Chondrocyte (in vitro differentiated cells): ENCODE measurements around the gene ADARB2. TPM values are rescaled to one million over a fixed set of nuclear protein-coding genes. Genes with fewer than 3 reads are reported as not detected.
"Not testable (repeated sequence)": the region's sequence is repeated elsewhere in the genome, so short reads cannot be mapped to it uniquely, and the experiment has no call there.

ENCODE experiments used
- DNase-seq: peaks from one replicate; pipeline ENCODE4 v3.0.0; 2021; ENCODE audit warnings: mixed read lengths, low spot score
- H3K27ac Mint-ChIP-seq: one replicate; pipeline ENCODE4 v1.8.0; 2021; ENCODE audit warnings: mild to moderate bottlenecking, moderate library complexity, mixed read lengths; ENCODE audit not compliant: unreplicated experiment
- H3K27me3 Mint-ChIP-seq: 2 replicates; pipeline ENCODE4 v1.8.0; 2021; ENCODE audit warnings: low read depth, mixed read lengths
- H3K36me3 Mint-ChIP-seq: 2 replicates; pipeline ENCODE4 v1.8.0; 2021; ENCODE audit warnings: low read depth, mixed read lengths
- H3K4me1 Mint-ChIP-seq: 2 replicates; pipeline ENCODE4 v1.8.0; 2021; ENCODE audit warnings: low read depth, mild to moderate bottlenecking, mixed read lengths
- H3K4me3 Mint-ChIP-seq: one replicate; pipeline ENCODE4 v1.8.0; 2021; ENCODE audit warnings: mild to moderate bottlenecking, moderate library complexity, mixed read lengths; ENCODE audit not compliant: unreplicated experiment
- H3K9me3 Mint-ChIP-seq: 2 replicates; pipeline ENCODE4 v1.8.0; 2021; ENCODE audit warnings: low read depth, mixed read lengths
- total RNA-seq: library from RNA; stranded (reverse); gene quantifications from 3 replicates; pipeline ENCODE4 v1.2.1, GENCODE V29; 2021
- TF ChIP-seq, protein P1 (sequence below): fragments of 200-600 bp; sonication (generic); IDR thresholded peaks from 2 replicates; pipeline ENCODE4 v1.5.0; 2021; ENCODE audit warnings: antibody characterized with exemption, mild to moderate bottlenecking, moderate library complexity

Gene ADARB2
- total RNA-seq, 1 donor from 2014 or later, result 3.3 TPM

DNA sequence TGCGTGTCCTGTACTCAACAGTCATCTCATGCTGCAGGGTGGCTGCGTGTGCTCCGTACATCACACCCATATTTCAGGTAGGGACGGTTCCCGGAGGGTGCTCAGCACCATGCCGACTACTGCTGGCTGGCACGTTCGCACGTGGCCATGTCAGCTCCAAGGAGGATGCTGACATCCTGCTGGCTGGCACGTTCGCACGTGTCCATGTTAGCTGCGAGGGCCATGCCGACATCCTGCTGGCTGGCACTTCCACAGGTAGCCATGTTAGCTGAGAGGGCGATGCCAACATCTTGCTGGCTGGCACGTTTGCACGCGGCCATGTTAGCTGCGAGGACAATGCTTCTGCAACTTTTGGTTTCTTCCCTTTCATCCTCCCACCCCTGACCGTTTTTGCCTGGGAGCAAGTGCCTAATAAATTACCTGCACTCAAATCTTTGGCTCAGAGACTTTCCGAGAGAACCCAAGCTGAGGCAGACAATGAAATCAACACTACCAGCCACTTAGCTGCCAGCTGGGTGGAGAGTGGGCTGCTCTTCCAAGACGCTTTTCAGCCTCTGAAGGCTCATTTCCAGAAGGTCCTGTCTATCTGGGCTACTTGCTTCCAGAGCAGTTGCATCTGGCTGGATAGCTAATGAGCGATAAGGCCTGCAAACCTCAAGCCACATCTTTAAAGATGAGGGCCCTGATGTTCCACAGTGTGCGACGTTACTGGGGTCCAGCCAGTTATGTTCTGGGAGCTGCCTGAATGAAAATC lies 576.6 kb downstream of the ADARB2 start:
- TF ChIP-seq, protein P1, sequence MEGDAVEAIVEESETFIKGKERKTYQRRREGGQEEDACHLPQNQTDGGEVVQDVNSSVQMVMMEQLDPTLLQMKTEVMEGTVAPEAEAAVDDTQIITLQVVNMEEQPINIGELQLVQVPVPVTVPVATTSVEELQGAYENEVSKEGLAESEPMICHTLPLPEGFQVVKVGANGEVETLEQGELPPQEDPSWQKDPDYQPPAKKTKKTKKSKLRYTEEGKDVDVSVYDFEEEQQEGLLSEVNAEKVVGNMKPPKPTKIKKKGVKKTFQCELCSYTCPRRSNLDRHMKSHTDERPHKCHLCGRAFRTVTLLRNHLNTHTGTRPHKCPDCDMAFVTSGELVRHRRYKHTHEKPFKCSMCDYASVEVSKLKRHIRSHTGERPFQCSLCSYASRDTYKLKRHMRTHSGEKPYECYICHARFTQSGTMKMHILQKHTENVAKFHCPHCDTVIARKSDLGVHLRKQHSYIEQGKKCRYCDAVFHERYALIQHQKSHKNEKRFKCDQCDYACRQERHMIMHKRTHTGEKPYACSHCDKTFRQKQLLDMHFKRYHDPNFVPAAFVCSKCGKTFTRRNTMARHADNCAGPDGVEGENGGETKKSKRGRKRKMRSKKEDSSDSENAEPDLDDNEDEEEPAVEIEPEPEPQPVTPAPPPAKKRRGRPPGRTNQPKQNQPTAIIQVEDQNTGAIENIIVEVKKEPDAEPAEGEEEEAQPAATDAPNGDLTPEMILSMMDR, result no peak
- Mint-ChIP-seq H3K4me1 (no peaks in the 10 kb centered on the region), H3K27me3 (peaks cover 45% of the 10 kb centered on the region), H3K9me3 (no peaks in the 10 kb centered on the region), H3K27ac (no peak overlapping the region), H3K4me3 (no peak overlapping the region), H3K36me3 (no peaks in the 10 kb centered on the region)
- peak; percentile 84 for DNase-seq

DNA sequence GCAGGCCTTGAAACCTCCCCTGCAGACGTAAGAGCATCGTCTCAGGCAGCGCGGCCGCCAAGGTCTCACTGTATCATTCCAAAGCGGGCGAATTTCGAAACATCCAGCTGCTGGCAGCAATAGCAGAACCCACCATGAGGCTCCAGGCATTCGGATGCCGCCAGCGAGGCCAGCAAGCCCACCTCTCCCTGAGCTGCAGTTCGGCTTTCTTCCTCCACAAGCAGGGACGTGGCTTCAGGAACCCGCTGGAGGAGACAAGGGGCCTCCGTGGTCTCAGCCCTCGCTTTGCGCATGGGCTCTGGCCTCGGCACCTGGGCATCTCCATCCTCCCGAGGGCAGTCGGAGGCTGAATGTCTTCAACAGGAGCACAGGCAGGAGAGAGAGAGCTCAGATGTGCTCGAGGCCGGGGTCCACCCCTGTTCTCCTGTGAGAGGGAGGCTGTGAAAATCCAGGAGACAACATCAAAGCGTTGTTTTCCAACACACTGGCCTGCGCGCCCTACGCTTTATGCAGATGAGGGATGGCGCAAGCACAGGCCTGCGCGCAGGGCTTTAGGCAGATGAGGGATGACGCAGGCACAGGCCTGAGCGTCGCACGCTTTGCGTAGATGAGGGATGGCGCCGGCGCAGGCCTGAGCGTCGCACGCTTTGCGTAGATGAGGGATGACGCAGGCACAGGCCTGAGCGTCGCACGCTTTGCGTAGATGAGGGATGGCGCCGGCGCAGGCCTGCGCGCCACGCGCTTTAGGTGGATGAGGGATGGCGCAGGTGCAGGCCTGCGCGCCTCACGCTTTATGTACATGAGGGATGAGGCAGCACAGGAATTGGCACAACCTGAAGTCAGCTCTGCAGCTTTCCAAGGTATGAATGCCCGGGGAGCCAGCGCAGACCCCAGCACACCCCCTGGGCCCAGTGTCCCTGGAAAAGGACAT lies 577.9 kb downstream of the ADARB2 start:
- DNase-seq, result peak; percentile 88
- Mint-ChIP-seq H3K4me3 (no peak overlapping the region), H3K9me3 (no peaks in the 10 kb centered on the region), H3K27ac (no peak overlapping the region), H3K27me3 (peaks cover 41% of the 10 kb centered on the region), H3K36me3 (no peaks in the 10 kb centered on the region), H3K4me1 (no peaks in the 10 kb centered on the region)
- TF ChIP-seq, protein P1, result no peak

DNA sequence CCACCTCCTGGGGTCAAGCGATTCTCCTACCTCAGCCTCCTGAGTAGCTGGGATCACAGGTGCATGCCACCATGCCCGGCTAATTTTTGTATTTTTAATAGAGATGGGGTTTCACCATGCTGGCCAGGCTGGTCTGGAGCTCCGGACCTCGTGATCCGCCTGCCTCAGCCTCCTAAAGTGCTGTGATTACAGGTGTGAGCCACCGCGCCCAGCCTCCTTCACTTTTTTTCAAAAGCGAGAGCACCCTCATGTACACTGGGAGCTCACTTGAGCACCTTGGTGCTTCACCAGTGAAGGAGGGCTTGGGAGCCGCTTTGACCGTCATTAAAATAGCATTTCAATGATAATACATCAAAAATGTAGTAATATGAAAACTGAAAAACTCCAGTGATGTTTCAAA lies 578.8 kb downstream of the ADARB2 start:
- not testable (repeated sequence) for H3K36me3 Mint-ChIP-seq, H3K4me1 Mint-ChIP-seq, H3K4me3 Mint-ChIP-seq, H3K9me3 Mint-ChIP-seq, H3K27ac Mint-ChIP-seq
- DNase-seq, result peak; percentile 37
- H3K27me3 Mint-ChIP-seq, result peaks cover 44% of the 10 kb centered on the region

DNA sequence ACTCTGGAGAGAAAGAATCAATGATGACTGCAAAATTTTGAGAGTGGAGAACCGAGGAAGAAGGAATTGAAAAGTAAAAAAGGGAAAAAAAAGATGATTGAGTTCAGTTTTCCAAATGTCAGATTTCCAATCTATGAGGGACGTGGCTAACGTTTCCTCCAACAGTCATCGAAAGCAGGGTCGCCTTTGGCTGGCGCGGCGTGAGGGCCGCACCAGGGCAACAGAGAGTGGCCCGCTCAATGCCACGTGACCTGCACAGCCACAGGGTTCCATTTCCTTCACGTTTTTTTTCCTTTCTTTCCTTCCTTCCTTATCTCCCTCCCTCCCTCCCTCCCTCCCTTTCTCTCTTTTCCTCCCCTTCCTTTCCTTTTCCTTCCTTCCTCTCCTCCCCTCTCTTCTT lies 579.3 kb downstream of the ADARB2 start:
- Mint-ChIP-seq H3K4me3 (no peak overlapping the region), H3K4me1 (no peaks in the 10 kb centered on the region), H3K9me3 (no peaks in the 10 kb centered on the region), H3K27ac (no peak overlapping the region), H3K36me3 (no peaks in the 10 kb centered on the region), H3K27me3 (peaks cover 40% of the 10 kb centered on the region)
- TF ChIP-seq, protein P1, result no peak
- peak; percentile 58 for DNase-seq

DNA sequence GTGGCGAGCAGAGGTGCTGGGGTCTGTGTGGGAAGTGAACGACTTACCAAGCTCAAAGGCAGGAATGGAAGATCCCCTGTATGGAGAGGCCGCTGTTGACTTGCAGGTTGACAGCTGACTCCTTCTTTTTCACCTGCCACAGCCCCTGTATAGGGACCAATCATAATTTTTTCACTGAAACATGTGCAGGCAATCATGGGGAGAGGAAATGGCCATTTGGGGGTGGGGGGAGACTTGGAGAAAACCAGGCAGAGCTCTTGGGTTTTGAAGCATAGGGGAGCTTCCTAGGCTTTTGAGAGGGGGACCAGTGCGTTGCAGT lies 579.8 kb downstream of the ADARB2 start:
- Mint-ChIP-seq H3K27me3 (peaks cover 37% of the 10 kb centered on the region), H3K9me3 (no peaks in the 10 kb centered on the region), H3K36me3 (no peaks in the 10 kb centered on the region), H3K4me1 (no peaks in the 10 kb centered on the region), H3K27ac (no peak overlapping the region), H3K4me3 (no peak overlapping the region)
- TF ChIP-seq, protein P1, result no peak
- DNase-seq, result no peak
